ENCODE measurements around the gene EEF1AKMT2.

GRCh38 chr10:124744102-124745050 is 47.3 kb downstream of the EEF1AKMT2 start, which contains the start of gene FAM53B:
- TF ChIP-seq ZNF274 (IDR thresholded peaks at IDR 0.05; ENCODE audit: low read depth, low read length), result no peak
- TF ChIP-seq YY1 (IDR thresholded peaks at IDR 0.05; ENCODE audit: insufficient read depth, insufficient read length), result no peak

Measured in NT2/D1 (cell line).